ENCODE measurements around the gene HPN. TPM values are rescaled to one million over a fixed set of nuclear protein-coding genes. Genes with fewer than 3 reads are reported as not detected.

Gene HPN
- total RNA-seq, 4 donors from 2014 or later: 0.26 to 2.7 (median 0.68) TPM

GRCh38 chr19:35077411-35078223, 36.1 kb downstream of the HPN start:
- no peaks in the 10 kb centered on the region for H3K4me1 ChIP-seq
- no peak for DNase-seq
- H3K4me3 ChIP-seq: no peak overlapping the region
- intact Hi-C loops (cut with DNase I; ENCODE audit: low total_unique reads): no loop called here
- no peak for TF ChIP-seq POLR2A (IDR thresholded peaks at IDR 0.05)
- no peak for TF ChIP-seq CTCF (IDR thresholded peaks at IDR 0.05)
- no peaks in the 10 kb centered on the region for H3K9me3 ChIP-seq
- H3K36me3 ChIP-seq: no peaks in the 10 kb centered on the region
- no peaks in the 10 kb centered on the region for H3K27me3 ChIP-seq
- no peak overlapping the region for H3K27ac ChIP-seq

GRCh38 chr19:35079826-35080225, 38.3 kb downstream of the HPN start:
- no peak for DNase-seq
- H3K27me3 ChIP-seq: no peaks in the 10 kb centered on the region
- H3K27ac ChIP-seq: no peak overlapping the region
- intact Hi-C loops (cut with DNase I; ENCODE audit: low total_unique reads): no loop called here
- H3K36me3 ChIP-seq: no peaks in the 10 kb centered on the region
- TF ChIP-seq POLR2A (IDR thresholded peaks at IDR 0.05) (no peak), CTCF (IDR thresholded peaks at IDR 0.05) (no peak)
- no peaks in the 10 kb centered on the region for H3K9me3 ChIP-seq
- H3K4me3 ChIP-seq: no peak overlapping the region
- H3K4me1 ChIP-seq: no peaks in the 10 kb centered on the region

GRCh38 chr19:35080613-35081170, 39.2 kb downstream of the HPN start:
- no peaks in the 10 kb centered on the region for H3K4me1 ChIP-seq
- TF ChIP-seq POLR2A (IDR thresholded peaks at IDR 0.05): no peak
- no peak for TF ChIP-seq CTCF (IDR thresholded peaks at IDR 0.05)
- no peaks in the 10 kb centered on the region for H3K9me3 ChIP-seq
- H3K27ac ChIP-seq: no peak overlapping the region
- no peaks in the 10 kb centered on the region for H3K27me3 ChIP-seq
- DNase-seq: no peak
- no peak overlapping the region for H3K4me3 ChIP-seq
- intact Hi-C loops (cut with DNase I; ENCODE audit: low total_unique reads): no loop called here
- H3K36me3 ChIP-seq: no peaks in the 10 kb centered on the region

GRCh38 chr19:35081201-35081600, 39.7 kb downstream of the HPN start:
- intact Hi-C loops (cut with DNase I; ENCODE audit: low total_unique reads): no loop called here

More at GRCh38 chr19:35081201-35081600, 39.7 kb downstream of the HPN start:
- no peaks in the 10 kb centered on the region for H3K9me3 ChIP-seq
- no peaks in the 10 kb centered on the region for H3K4me1 ChIP-seq
- no peak for DNase-seq
- H3K27ac ChIP-seq: no peak overlapping the region
- H3K36me3 ChIP-seq: no peaks in the 10 kb centered on the region
- no peaks in the 10 kb centered on the region for H3K27me3 ChIP-seq
- no peak overlapping the region for H3K4me3 ChIP-seq
- TF ChIP-seq POLR2A (IDR thresholded peaks at IDR 0.05) (no peak), CTCF (IDR thresholded peaks at IDR 0.05) (no peak)

Data from uterus (tissue), 4 donors.